DMS79 (cell line): ENCODE measurements around the gene PDCD4.

ENCODE experiments used
- DNase-seq: peaks from one replicate; lab custom pipeline; 2025; lab: John Stamatoyannopoulos, UW

The PDCD4 gene

GRCh38 chr10:110842326-110842904 is 29.3 kb upstream of the PDCD4 start:
- DNase-seq, result no peak

- DNase-seq, result no peak
Measured at GRCh38 chr10:110843031-110843430, 28.7 kb upstream of the PDCD4 start.

GRCh38 chr10:110843796-110844616 is 27.7 kb upstream of the PDCD4 start:
- DNase-seq, result no peak

- DNase-seq, result no peak
Measured at GRCh38 chr10:110844617-110844881, 27.2 kb upstream of the PDCD4 start.

GRCh38 chr10:110845192-110845755 is 26.5 kb upstream of the PDCD4 start:
- no peak for DNase-seq

GRCh38 chr10:110845756-110846620 is 25.7 kb upstream of the PDCD4 start:
- no peak for DNase-seq

GRCh38 chr10:110847374-110847773 is 24.4 kb upstream of the PDCD4 start:
- DNase-seq, result no peak

- no peak for DNase-seq
Measured at GRCh38 chr10:110848106-110848505, 23.6 kb upstream of the PDCD4 start.

- no peak for DNase-seq
Measured at GRCh38 chr10:110850099-110850498, 21.6 kb upstream of the PDCD4 start.

- DNase-seq, result no peak
Measured at GRCh38 chr10:110851020-110851612, 20.6 kb upstream of the PDCD4 start.

GRCh38 chr10:110852255-110852896 is 19.4 kb upstream of the PDCD4 start:
- no peak for DNase-seq

GRCh38 chr10:110852947-110853346 is 18.8 kb upstream of the PDCD4 start:
- DNase-seq, result no peak

- no peak for DNase-seq
Measured at GRCh38 chr10:110853921-110854605, 17.7 kb upstream of the PDCD4 start.

GRCh38 chr10:110857265-110858171 is 14.2 kb upstream of the PDCD4 start:
- DNase-seq, result peak; percentile 31

- DNase-seq, result no peak
Measured at GRCh38 chr10:110858297-110858934, 13.3 kb upstream of the PDCD4 start.

- DNase-seq, result no peak
Measured at GRCh38 chr10:110859206-110859972, 12.3 kb upstream of the PDCD4 start.

GRCh38 chr10:110859973-110860376 is 11.8 kb upstream of the PDCD4 start:
- no peak for DNase-seq

- DNase-seq, result no peak
Measured at GRCh38 chr10:110860576-110861241, 11.0 kb upstream of the PDCD4 start.
